K562 (cell line): ENCODE measurements around the gene TFCP2L1. TPM values are rescaled to one million over a fixed set of nuclear protein-coding genes. Genes with fewer than 3 reads are reported as not detected.

Experiments
- ATAC-seq: fragments of 200-7000 bp; cut with Tn5 transposase; 3 replicates; pipeline ENCODE4 v1.9.1; 2020; ENCODE audit warnings: moderate library complexity
- BruUV-seq: library from RNA; stranded (reverse); fragments of 400-500 nt; replicated peaks from 2 replicates; lab custom pipeline; 2021; lab: Mats Ljungman, UMichigan
- CTCF ChIA-PET: fragments of 300-600 bp; formaldehyde crosslinking; extraction: SDS; loops from one replicate; lab custom pipeline; 2021; ENCODE audit warnings: low intra/inter-chr PET ratio; lab: Yijun Ruan, JAX
- POLR2A ChIA-PET: fragments of 300-600, 350-650 bp; sonication (Branson Sonifier 250); formaldehyde crosslinking; extraction: SDS; loops from one replicate; lab custom pipeline; 2021; ENCODE audit warnings: antibody characterized with exemption, inconsistent platforms; lab: Yijun Ruan, JAX
- DNase-seq, 4 experiments: peaks; one replicate each; pipeline versions ENCODE4 v3.0.0 to v3.0.0-alpha.2; 2011 to 2018; ENCODE audit warnings: low spot score in 3 of 4, mixed read lengths in 3 of 4; ENCODE audit errors: extremely low read depth in 1 of 4
- FAIRE-seq: peaks from 2 replicates; lab custom pipeline; 2011; peaks lifted over from hg19 to GRCh38; lab: Jason Lieb, UNC
- H2AFZ ChIP-seq: 2 replicates; pipeline ENCODE4 v1.6.0; 2011; ENCODE audit warnings: low read depth, low read length, control low read depth, inconsistent platforms
- H3K27ac ChIP-seq: fragments of 200-600 bp; 3 replicates; pipeline ENCODE4 v1.8.0; 2011; ENCODE audit warnings: low read depth, mild to moderate bottlenecking, control low read depth, inconsistent platforms, low read length, moderate library complexity, mixed read lengths; ENCODE audit errors: extremely low read depth
- H3K27me3 ChIP-seq, 2 experiments: fragments of 300-600 bp in 1 of 2; 2 replicates in 1 of 2; 3 replicates in 1 of 2; pipeline versions ENCODE4 v1.6.0 to v1.8.0; 2011; ENCODE audit warnings: inconsistent platforms in 2 of 2, low read length in 2 of 2, mild to moderate bottlenecking in 1 of 2, mixed read lengths in 1 of 2, moderate library complexity in 1 of 2; ENCODE audit not compliant: control insufficient read depth in 2 of 2, insufficient read depth in 2 of 2
- H3K36me3 ChIP-seq: fragments of 300-600 bp; 3 replicates; pipeline ENCODE4 v1.8.0; 2011; ENCODE audit warnings: mild to moderate bottlenecking, low read length, inconsistent platforms; ENCODE audit not compliant: control insufficient read depth, insufficient read depth
- H3K4me1 ChIP-seq, 2 experiments: fragments of 200-600 bp in 1 of 2; replicated peaks in 1 of 2; 2 replicates in 1 of 2; 3 replicates in 1 of 2; pipeline versions ENCODE4 v1.5.1 to v1.8.0; 2011; ENCODE audit warnings: inconsistent platforms in 2 of 2, low read length in 2 of 2, mild to moderate bottlenecking in 1 of 2, mixed read lengths in 1 of 2, moderate library complexity in 1 of 2; ENCODE audit not compliant: control insufficient read depth in 2 of 2, insufficient read depth in 2 of 2
- H3K4me2 ChIP-seq: 2 replicates; pipeline ENCODE4 v1.6.1; 2011; ENCODE audit warnings: low read length, control low read depth, inconsistent platforms, mixed read lengths; ENCODE audit not compliant: insufficient read depth
- H3K4me3 ChIP-seq: fragments of 200-600 bp; sonication (generic), shearing (Covaris generic); 2 replicates; pipeline ENCODE4 v1.5.1; 2016; ENCODE audit warnings: control low read depth, inconsistent platforms
- H3K79me2 ChIP-seq: fragments of 200-600 bp; 3 replicates; pipeline ENCODE4 v1.8.0; 2011; ENCODE audit warnings: low read length, inconsistent platforms; ENCODE audit not compliant: control insufficient read depth, insufficient read depth
- H3K9ac ChIP-seq, 2 experiments: 2 replicates each; pipeline versions ENCODE4 v1.6.0 to v1.6.1; 2011; ENCODE audit warnings: low read depth in 2 of 2, low read length in 2 of 2, control low read depth in 1 of 2, inconsistent platforms in 1 of 2, mild to moderate bottlenecking in 1 of 2, mixed read lengths in 1 of 2; ENCODE audit not compliant: insufficient read depth in 1 of 2
- H3K9me1 ChIP-seq: one replicate; pipeline ENCODE4 v1.6.0; 2011; ENCODE audit warnings: inconsistent platforms, mild to moderate bottlenecking, low read length, moderate library complexity; ENCODE audit not compliant: control insufficient read depth, insufficient read depth
- H3K9me3 ChIP-seq: replicated peaks from 2 replicates; pipeline ENCODE4 v1.5.1; 2011; ENCODE audit warnings: low read depth, low read length, inconsistent platforms; ENCODE audit not compliant: control insufficient read depth, insufficient read depth
- H4K20me1 ChIP-seq: replicated peaks from 2 replicates; pipeline ENCODE4 v1.6.1; 2011; ENCODE audit warnings: low read length, inconsistent platforms, mixed read lengths; ENCODE audit not compliant: control insufficient read depth, insufficient read depth
- CHAMP1 ChIP-seq: fragments of 450-650 bp; IDR thresholded peaks from 2 replicates; pipeline ENCODE4 v1.6.1; 2016; ENCODE audit warnings: mild to moderate bottlenecking
- KLF16 ChIP-seq: IDR thresholded peaks from 2 replicates; pipeline ENCODE4 v1.6.1; 2016; ENCODE audit warnings: antibody characterized with exemption
- NR4A1 ChIP-seq, 2 experiments: fragments of 250-450 bp in 1 of 2; fragments of 450-650 bp in 1 of 2; sonication (Bioruptor Pico) in 1 of 2; IDR thresholded peaks; 2 replicates each; pipeline versions ENCODE4 v1.4.0 to v1.6.1; 2016 to 2020; ENCODE audit warnings: mild to moderate bottlenecking in 2 of 2, missing compliant biosample characterization in 1 of 2, missing genetic modification characterization in 1 of 2, moderate library complexity in 1 of 2
- PHF8 ChIP-seq: fragments of 200-600 bp; sonication (generic); IDR thresholded peaks from 2 replicates; pipeline ENCODE4 v1.6.1; 2012; ENCODE audit warnings: mixed run types, mild to moderate bottlenecking, inconsistent platforms, low read length, moderate library complexity, borderline replicate concordance
- PPARD ChIP-seq: fragments of 250-450 bp; sonication (Bioruptor Pico); IDR thresholded peaks from 2 replicates; pipeline ENCODE4 v1.8.0; 2022; ENCODE audit warnings: inconsistent platforms, mild to moderate bottlenecking, moderate library complexity
- SAFB ChIP-seq: fragments of 200-400 bp; formaldehyde crosslinking; IDR thresholded peaks from 2 replicates; pipeline ENCODE4 v1.6.1; 2017; ENCODE audit warnings: low read depth, low read length, borderline replicate concordance
- ZBED1 ChIP-seq: IDR thresholded peaks from 2 replicates; pipeline ENCODE4 v1.6.1; 2014
- ZBTB40 ChIP-seq, 2 experiments: fragments of 450-650 bp in 1 of 2; sonication (generic) in 1 of 2; formaldehyde crosslinking in 1 of 2; IDR thresholded peaks; 2 replicates each; pipeline versions ENCODE4 v1.7.1 to v1.9.0; 2016 to 2022; ENCODE audit warnings: inconsistent platforms in 1 of 2, mild to moderate bottlenecking in 1 of 2, missing genetic modification reagents in 1 of 2
- ZNF146 ChIP-seq: IDR thresholded peaks from one replicate; pipeline ENCODE4 v1.6.1; 2018; ENCODE audit warnings: missing compliant biosample characterization; ENCODE audit not compliant: unreplicated experiment
- ZNF311 ChIP-seq: fragments of 250-450 bp; sonication (Bioruptor Pico); IDR thresholded peaks from 2 replicates; pipeline ENCODE4 v1.4.0; 2020; ENCODE audit warnings: mild to moderate bottlenecking, moderate library complexity
- ZNF561 ChIP-seq: fragments of 450-650 bp; formaldehyde crosslinking; conservative IDR thresholded peaks from 2 replicates; pipeline ENCODE4 v1.4.0; 2020; ENCODE audit warnings: mild to moderate bottlenecking, moderate library complexity
- WGBS: fragments of 100-300 bp; shearing (Covaris generic); methylation state at CpG from one replicate; pipeline ENCODE4 v1.1.6; 2016; ENCODE audit warnings: low coverage, mixed read lengths; ENCODE audit not compliant: insufficient coverage; ENCODE audit errors: missing lambda C conversion rate; 5-methylcytosine and 5-hydroxymethylcytosine counted together
- in situ Hi-C: fragments of 300-500 bp; cut with MboI; formaldehyde crosslinking; loops from 4 replicates; pipeline ENCODE4 v1.15.0; 2018; ENCODE audit warnings: inconsistent platforms, mixed read lengths
- intact Hi-C: fragments of 100-400 bp; cut with micrococcal nuclease; formaldehyde crosslinking; loops from 2 replicates; pipeline ENCODE4 v1.14.2; 2022
- polyA plus RNA-seq, 8 experiments: library from polyadenylated mRNA; depleted of rRNA in 4 of 8; stranded (reverse) in 5 of 8; unstranded in 3 of 8; fragments of >200 nt; fragmentation: Nextera tagmentation in 2 of 8; fragmentation: Illumina TruSeq in 1 of 8; extraction: Ambion mirVana in 2 of 8; extraction: Trizol in 1 of 8; gene quantifications; 2 replicates each; pipeline versions ENCODE4 v1.2.1 to v1.2.3, GENCODE V29; 2011 to 2014; ENCODE audit warnings: inconsistent platforms in 1 of 8, missing spikeins in 1 of 8
- total RNA-seq, 7 experiments: library from RNA; depleted of rRNA in 6 of 7; stranded (reverse); fragments of >200 nt in 6 of 7; fragmentation: Illumina TruSeq in 2 of 7; extraction: Trizol in 2 of 7; gene quantifications; 2 replicates each; pipeline versions ENCODE4 v1.2.1 to v1.2.3, GENCODE V29; 2011 to 2021; ENCODE audit warnings: low replicate concordance in 1 of 7

TFCP2L1 gene
- total and polyA plus RNA-seq, 9 of the 15 experiments (the other 6 are each of a cell fraction or from before 2014, with no cell fraction given): 0.08 to 1.00 (median 0.42) TPM

- no TSS peak for BruUV-seq
- CTCF ChIA-PET: no interaction called here
- DNase-seq: no peak
- no peak overlapping the region for H3K27ac ChIP-seq
- in situ Hi-C loops (no loop called here), intact Hi-C loops (no loop called here)
- no peaks in the 10 kb centered on the region for H3K4me1 ChIP-seq
- no peaks in the 10 kb centered on the region for H3K79me2 ChIP-seq
- H3K4me2 ChIP-seq: no peak overlapping the region
- WGBS: 5% methylated on average over 8 of the region's 11 CpGs
- no peak overlapping the region for H3K4me3 ChIP-seq
- H3K9ac ChIP-seq: no peak overlapping the region
- H3K36me3 ChIP-seq: no peaks in the 10 kb centered on the region
- peaks cover 23 to 72% of the 10 kb centered on the region in 2 experiments; a peak in 4 of 5 replicates for H3K27me3 ChIP-seq
- H2AFZ ChIP-seq: no peak overlapping the region
- ATAC-seq: peak; percentile 56; the same call in 2 of the 3 replicates
- peaks cover 7% of the 10 kb centered on the region for H4K20me1 ChIP-seq
- no peak for FAIRE-seq
- POLR2A ChIA-PET: no interaction called here
- no peaks in the 10 kb centered on the region for H3K9me1 ChIP-seq
- no peaks in the 10 kb centered on the region for H3K9me3 ChIP-seq
- no peak for TF ChIP-seq KLF16
- TF ChIP-seq PPARD (CRISPR knock-in tag): no peak
- TF ChIP-seq NR4A1 (CRISPR knock-in tag; IDR thresholded peaks at IDR 0.05): no peak
- TF ChIP-seq NR4A1 (tag; IDR thresholded peaks at IDR 0.05): no peak
- no peak for TF ChIP-seq PHF8
- TF ChIP-seq ZBTB40 (IDR thresholded peaks at IDR 0.05): no peak
- TF ChIP-seq ZBTB40 (CRISPR knock-in tag; IDR thresholded peaks at IDR 0.05): no peak
- no peak for TF ChIP-seq ZBED1
- no peak for TF ChIP-seq SAFB
- no peak for TF ChIP-seq CHAMP1
- TF ChIP-seq ZNF311 (CRISPR knock-in tag): no peak
- TF ChIP-seq ZNF561 (CRISPR knock-in tag): no peak
- no peak for TF ChIP-seq ZNF146 (CRISPR knock-in tag)
Measured at GRCh38 chr2:121233486-121234110, 51.4 kb downstream of the TFCP2L1 start.
